ENCODE measurements around the gene CERS6.
"Not testable (repeated sequence)": the region's sequence is repeated elsewhere in the genome, so short reads cannot be mapped to it uniquely, and the experiment has no call there.

Gene CERS6

GRCh38 chr2:168455645-168456520 lies at the start of gene CERS6:
CERS6 (plus strand) TSS chr2:168456272; CDS start chr2:168456449, 177 bp downstream.
- peak; percentile 45 for DNase-seq (ENCODE audit: low read depth)

- not testable (repeated sequence) for DNase-seq (ENCODE audit: low read depth)
Measured at GRCh38 chr2:168412301-168412700, 43.8 kb upstream of the CERS6 start.

- DNase-seq (ENCODE audit: low read depth), result not testable (repeated sequence)
Measured at GRCh38 chr2:168413101-168413500, 43.0 kb upstream of the CERS6 start.

GRCh38 chr2:168416555-168416954 lies 39.5 kb upstream of the CERS6 start:
- no peak for DNase-seq (ENCODE audit: low read depth)

GRCh38 chr2:168422584-168422983 lies 33.5 kb upstream of the CERS6 start:
- no peak for DNase-seq (ENCODE audit: low read depth)

GRCh38 chr2:168424112-168424951 lies 31.7 kb upstream of the CERS6 start:
- DNase-seq (ENCODE audit: low read depth), result no peak

- no peak for DNase-seq (ENCODE audit: low read depth)
Measured at GRCh38 chr2:168424971-168425370, 31.1 kb upstream of the CERS6 start.

- DNase-seq (ENCODE audit: low read depth), result no peak
Measured at GRCh38 chr2:168426861-168427260, 29.2 kb upstream of the CERS6 start.

GRCh38 chr2:168427451-168427850 lies 28.6 kb upstream of the CERS6 start:
- DNase-seq (ENCODE audit: low read depth), result no peak

- DNase-seq (ENCODE audit: low read depth), result no peak
Measured at GRCh38 chr2:168428431-168428830, 27.6 kb upstream of the CERS6 start.

GRCh38 chr2:168429988-168430387 lies 26.1 kb upstream of the CERS6 start:
- DNase-seq (ENCODE audit: low read depth), result no peak

- no peak for DNase-seq (ENCODE audit: low read depth)
Measured at GRCh38 chr2:168430431-168430830, 25.6 kb upstream of the CERS6 start.

- no peak for DNase-seq (ENCODE audit: low read depth)
Measured at GRCh38 chr2:168431301-168432024, 24.6 kb upstream of the CERS6 start.

- no peak for DNase-seq (ENCODE audit: low read depth)
Measured at GRCh38 chr2:168432100-168432499, 24.0 kb upstream of the CERS6 start.

- no peak for DNase-seq (ENCODE audit: low read depth)
Measured at GRCh38 chr2:168432565-168433186, 23.4 kb upstream of the CERS6 start.

GRCh38 chr2:168433527-168433926 lies 22.5 kb upstream of the CERS6 start:
- DNase-seq (ENCODE audit: low read depth), result no peak

- DNase-seq (ENCODE audit: low read depth), result no peak
Measured at GRCh38 chr2:168434146-168434545, 21.9 kb upstream of the CERS6 start.

- DNase-seq (ENCODE audit: low read depth), result no peak
Measured at GRCh38 chr2:168436840-168437239, 19.2 kb upstream of the CERS6 start.

GRCh38 chr2:168438553-168438952 lies 17.5 kb upstream of the CERS6 start:
- no peak for DNase-seq (ENCODE audit: low read depth)

- no peak for DNase-seq (ENCODE audit: low read depth)
Measured at GRCh38 chr2:168439536-168439935, 16.5 kb upstream of the CERS6 start.

- DNase-seq (ENCODE audit: low read depth), result no peak
Measured at GRCh38 chr2:168441214-168441872, 14.7 kb upstream of the CERS6 start.
